Stimulated activated CD8-positive, alpha-beta memory T cell treated with anti-CD3 and anti-CD28 coated beads, Interleukin-15, amount 100 ng/mL, for 48 hours (primary cell): ENCODE results near the gene TNFRSF4.
"Not testable (repeated sequence)": the region's sequence is repeated elsewhere in the genome, so short reads cannot be mapped to it uniquely, and the experiment has no call there.

Source experiments
- DNase-seq, 2 donors: peaks; one replicate each; pipeline ENCODE4 v3.0.0-alpha.2; 2020; ENCODE audit warnings: low read depth in 2 of 2

The TNFRSF4 gene

DNA sequence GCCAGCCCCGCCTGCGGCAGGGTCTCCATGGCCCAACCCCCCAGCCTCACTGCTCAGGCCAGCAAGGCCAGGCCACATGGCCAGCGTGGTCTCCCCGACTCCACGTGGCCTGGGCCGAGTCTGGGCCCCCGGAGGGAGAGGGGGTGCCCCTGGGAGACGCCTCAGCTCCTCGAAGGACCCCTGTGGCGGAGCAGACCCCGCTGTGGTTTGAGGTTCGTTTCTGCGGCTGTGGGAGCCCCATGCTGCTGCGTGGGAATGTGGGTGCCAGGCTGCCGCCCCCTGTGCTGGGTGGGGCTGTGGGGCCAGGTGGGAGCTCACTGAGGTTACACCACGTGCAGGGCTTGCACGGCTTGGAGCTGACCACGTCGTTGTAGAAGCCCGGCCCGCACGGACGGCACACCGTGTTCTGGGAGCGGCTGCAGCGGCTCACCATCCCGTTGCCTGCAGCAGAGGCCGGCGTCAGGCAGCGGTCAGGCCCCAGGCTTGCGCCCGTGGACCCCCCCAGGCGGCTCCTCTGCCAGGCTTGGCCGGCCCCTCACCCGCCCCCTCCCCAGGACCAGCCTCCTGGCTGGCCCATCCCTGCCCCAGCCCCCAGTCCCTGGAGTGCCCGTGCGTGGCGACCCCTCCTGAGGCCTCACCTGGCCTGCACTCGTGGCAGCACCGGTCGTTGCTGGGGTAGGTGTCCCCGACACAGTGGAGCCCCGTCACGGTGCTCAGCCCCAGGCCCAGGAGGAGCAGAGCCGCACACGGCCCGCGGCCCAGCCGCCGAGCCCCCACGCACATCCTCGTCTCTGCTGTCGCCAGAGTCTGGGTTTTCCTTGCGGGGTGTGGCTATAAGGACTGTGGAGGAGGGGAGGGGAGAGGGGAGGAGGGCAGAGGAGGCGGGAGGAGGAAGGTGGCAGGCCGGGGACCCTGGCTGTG, at the start of gene TNFRSF4:
TSS of gene TNFRSF4 (minus strand) at position 809 of the 921 bp plus-strand sequence. CDS start at position 783, 26 bp downstream.
- DNase-seq = peak in 1 of 2 donors; percentile 46

GRCh38 chr1:1262758-1263157, 48.8 kb upstream of the TNFRSF4 start:
- DNase-seq = no peak

GRCh38 chr1:1262071-1262470, 48.1 kb upstream of the TNFRSF4 start:
- no peak for DNase-seq

DNA sequence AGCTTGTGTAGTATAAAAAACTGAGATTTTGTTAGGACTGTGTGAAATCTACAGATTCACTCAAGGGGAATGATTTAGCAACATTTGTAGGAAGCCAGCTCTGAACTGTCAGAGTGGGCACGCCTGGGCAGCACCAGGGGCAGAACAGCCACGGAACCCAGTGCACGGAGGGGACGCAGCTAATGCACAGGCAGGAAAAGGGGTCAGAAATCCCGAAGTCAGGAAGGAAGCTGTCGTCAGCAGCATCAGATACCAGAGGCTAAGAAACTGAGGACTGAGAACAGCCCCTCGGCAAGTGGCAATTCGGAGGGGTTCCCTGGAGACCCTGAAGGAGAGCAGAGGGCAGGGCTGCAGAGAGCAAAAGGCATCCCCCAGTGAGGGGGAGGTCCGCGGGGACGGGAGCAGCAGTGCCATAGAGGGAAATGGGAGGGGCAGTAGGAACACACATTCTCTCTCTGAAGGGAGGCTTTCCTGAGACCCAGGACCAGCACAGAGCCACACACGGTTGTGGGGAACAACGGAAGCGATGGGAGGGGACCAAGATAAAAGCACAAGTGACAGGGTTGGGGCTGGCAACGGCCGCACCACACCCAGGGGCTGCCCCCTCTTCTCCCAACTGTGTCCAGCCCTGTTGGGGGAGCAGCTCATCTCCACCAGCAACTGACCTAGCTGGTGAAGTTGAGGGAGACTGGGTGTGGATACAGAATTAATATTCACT, 47.0 kb upstream of the TNFRSF4 start:
- no peak for DNase-seq

DNA sequence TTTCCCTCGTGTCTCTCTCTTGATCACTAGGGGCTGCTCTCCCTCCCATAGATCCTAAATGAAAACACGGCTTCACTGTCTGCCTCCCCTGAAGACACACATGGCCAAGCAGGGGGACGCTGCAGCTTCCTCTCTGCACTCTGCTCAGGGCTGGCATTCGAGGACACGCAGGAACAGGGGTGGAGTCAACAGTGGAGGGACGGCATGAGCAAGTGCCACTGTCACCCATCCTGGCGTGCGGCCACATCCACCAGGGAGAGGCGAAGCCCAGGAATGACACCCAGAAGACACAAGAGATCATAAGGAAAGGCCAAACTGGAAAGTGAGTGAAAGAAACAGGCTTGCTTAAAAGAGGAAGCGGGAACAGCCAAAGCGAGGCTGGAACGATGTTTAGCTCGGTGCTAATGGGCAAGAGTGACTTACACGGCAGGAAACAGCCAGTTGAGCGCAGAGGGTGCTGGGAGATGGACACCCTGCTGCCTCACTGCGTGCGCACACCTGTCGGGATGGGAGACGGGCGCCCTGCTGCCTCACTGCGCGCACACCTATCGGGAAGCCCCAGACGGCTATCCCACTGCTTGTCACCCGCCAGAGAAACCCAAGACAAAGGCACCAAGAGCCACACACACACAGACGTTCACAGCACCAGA, 46.1 kb upstream of the TNFRSF4 start:
- no peak for DNase-seq

- DNase-seq = no peak
These were observed 45.6 kb upstream of the TNFRSF4 start for GRCh38 chr1:1259540-1259939.

DNA sequence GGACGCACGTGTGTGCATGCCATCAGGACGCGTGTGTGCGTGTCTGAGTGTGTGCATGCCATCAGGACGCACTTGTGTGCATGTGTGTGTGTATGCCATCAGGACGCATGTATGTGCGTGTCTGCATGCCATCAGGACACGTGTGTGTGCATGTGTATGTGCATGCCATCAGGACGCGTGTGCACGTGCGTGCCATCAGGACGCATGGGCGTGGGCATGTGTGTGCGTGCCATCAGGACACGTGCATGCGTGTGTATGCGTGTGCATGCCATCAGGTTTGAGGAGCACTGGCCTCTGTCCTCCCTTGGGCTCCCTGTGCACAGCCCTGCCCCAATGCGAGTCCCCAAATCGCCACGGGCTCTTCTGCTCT, 45.2 kb upstream of the TNFRSF4 start:
- DNase-seq = no peak

GRCh38 chr1:1256956-1257871, 43.3 kb upstream of the TNFRSF4 start:
- no peak for DNase-seq

DNA sequence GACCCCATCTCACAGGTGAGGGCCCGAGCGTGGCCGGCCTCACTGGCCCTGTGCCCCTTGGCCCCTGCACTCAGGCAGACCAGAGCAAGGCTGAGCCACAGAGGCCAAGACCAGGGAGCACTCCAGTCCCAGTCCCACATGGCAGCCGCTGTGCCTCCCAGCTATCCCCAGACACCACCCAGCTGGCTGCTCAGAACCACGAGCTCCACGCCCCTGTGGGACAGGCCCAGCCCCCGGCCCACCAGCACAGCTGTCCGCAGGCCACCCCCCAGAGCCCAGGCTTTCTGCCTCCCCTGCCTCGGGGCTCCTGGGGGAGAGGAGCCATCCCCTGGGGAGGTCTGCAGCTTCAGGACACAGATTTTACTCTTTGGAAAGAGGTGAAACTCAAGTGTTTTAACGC, 41.7 kb upstream of the TNFRSF4 start:
- no peak for DNase-seq

- no peak for DNase-seq
These were observed 41.1 kb upstream of the TNFRSF4 start for GRCh38 chr1:1255078-1255477.

- no peak for DNase-seq
These were observed 40.7 kb upstream of the TNFRSF4 start for GRCh38 chr1:1254667-1254998.

- no peak for DNase-seq
These were observed 40.2 kb upstream of the TNFRSF4 start for GRCh38 chr1:1253972-1254666.

DNA sequence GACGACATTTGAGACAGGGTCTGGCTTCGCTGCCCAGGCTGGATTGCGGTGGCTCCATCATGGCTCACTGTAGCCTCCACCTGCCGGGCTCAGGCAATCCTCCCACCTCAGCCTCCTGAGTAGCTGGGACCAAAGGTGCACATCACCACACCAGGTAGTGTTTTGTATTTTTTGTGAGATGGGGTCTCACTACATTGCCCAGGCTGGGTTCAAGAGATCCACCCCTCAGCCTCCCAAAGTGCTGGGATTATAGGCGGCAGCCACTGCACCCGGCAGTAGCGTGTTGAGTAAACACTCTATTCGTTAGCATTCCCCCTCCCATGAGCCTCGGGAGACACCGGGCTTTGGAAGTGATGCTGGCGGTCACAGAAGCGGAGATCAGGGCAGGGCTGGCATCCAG, 39.4 kb upstream of the TNFRSF4 start:
- DNase-seq = no peak

GRCh38 chr1:1250786-1251284, 36.9 kb upstream of the TNFRSF4 start:
- DNase-seq = peak; percentile 51 to 66

- DNase-seq = not testable (repeated sequence)
These were observed 34.3 kb upstream of the TNFRSF4 start for GRCh38 chr1:1248009-1248913.

- DNase-seq = no peak
These were observed 33.5 kb upstream of the TNFRSF4 start for GRCh38 chr1:1247341-1247913.

DNA sequence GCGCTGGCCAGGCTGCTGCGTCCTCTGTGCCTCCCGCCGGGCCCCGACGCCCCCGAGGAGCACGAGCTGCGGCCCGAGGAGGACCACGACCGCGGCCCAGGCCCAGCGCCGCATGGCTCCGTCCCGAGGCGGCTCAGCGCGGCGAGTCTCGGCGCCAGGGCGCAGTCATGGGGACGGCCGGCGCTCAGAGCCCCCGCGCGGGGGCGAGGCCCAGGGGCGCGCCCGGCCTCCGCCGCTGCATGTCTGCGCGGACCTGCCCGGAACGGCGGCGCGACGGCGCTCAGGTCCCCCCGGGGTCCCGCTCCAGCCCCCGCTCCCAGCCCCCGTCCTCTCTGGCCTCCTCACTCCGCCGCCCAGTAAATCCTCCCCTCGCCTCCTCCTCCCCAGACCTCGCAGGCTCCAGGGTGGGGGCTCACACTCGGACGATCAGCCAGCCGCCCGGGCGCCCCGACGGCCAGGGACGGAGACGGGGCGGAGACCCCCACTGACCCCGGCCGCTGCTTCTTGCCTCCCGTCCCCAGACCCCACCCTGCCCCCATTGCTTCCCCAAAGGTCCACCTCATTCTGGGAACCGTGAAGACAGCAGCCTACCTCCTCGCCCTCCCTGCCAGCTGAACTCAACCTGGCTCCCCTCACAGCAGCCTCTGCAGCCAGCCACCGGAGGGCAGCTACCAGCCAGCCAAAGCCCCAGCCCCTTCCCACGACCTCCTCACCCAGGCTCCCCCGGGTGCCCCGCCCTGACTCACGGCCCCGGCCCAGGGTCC, 32.8 kb upstream of the TNFRSF4 start, which contains the start of gene C1QTNF12:
TSS of gene C1QTNF12 (minus strand) at position 146 of the 764 bp plus-strand sequence. CDS start at position 114, 32 bp downstream.
- no peak for DNase-seq

DNA sequence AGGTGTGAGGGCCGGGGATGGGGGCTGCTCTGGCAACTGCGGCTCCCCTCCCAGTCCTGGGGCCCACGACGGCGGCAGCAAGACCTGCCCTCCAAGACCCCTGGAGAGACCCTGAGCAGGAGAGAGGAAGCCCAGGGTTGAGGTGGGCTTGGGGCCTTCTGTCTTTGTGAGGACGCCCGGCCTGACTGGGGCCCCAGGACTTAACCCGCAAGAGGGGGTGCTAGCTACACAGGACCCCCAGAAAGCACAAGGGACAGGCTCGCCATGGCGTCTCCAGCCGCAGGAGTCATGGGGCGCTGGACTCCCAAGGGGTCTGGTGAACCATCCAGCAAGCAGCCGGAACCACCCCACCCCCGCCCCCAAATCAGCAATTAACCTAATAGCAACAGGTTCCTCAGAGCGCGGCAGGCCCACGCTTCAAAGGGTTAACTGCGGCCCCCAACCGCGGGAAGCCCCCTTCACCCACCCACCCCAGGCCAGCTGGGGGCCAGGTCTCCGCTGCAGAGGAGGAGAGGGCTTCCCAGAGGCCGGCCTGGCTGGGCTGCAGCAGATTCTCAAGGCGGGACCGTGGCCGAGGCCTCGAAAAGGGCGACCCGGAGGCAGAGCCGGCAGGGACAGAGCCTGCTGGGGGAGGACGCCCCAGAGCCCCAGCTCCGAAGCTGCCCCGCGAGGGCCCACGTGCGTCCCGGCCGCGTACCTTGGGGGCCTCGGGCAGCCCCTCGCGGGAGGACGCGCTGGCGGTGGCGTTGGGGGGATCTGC, 32.0 kb upstream of the TNFRSF4 start:
- no peak for DNase-seq
